GM12891 (cell line): Measurements from ENCODE around the gene ZNF230.

Experiments
- PAX5 ChIP-seq: IDR thresholded peaks from 2 replicates; pipeline ENCODE4 v1.6.1; 2011; ENCODE audit warnings: low read length, moderate library complexity, mild to moderate bottlenecking; ENCODE audit not compliant: insufficient read depth, severe bottlenecking
- POLR2A ChIP-seq: IDR thresholded peaks from 2 replicates; pipeline ENCODE4 v1.6.1; 2011; ENCODE audit warnings: low read depth, low read length, control low read depth
- POLR2AphosphoS5 ChIP-seq: IDR thresholded peaks from 2 replicates; pipeline ENCODE4 v1.6.1; 2011; ENCODE audit warnings: low read depth, low read length, control low read depth
- TAF1 ChIP-seq: IDR thresholded peaks from 2 replicates; pipeline ENCODE4 v1.6.1; 2011; ENCODE audit warnings: low read depth, low read length, control low read depth

DNA sequence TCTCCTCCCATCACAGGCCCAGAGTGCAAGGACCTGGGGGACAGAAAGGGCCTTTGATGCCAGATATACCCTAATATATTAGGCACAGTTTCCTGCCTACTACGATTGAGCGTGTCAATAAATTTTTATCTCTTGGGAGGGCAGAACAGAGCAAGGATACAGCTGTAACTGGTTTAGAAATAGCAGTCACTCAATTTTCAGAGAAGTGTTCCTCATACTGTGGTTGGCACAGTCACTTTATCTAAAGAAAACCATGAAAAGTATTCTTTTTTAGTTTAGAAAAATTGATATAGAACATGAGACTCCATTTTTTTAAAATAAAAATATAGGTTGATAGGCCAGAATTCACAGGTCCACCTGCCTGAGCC is 19.2 kb upstream of the ZNF230 start:
- TF ChIP-seq POLR2A = no peak
- TF ChIP-seq POLR2AphosphoS5 = no peak
- no peak for TF ChIP-seq TAF1
- TF ChIP-seq PAX5 = no peak
